ENCODE results near the gene GABPA. TPM values are rescaled to one million over a fixed set of nuclear protein-coding genes. Genes with fewer than 3 reads are reported as not detected.

Gene GABPA
- total RNA-seq, 1 donor from 2014 or later, result 23.8 TPM

- H3K27me3 Mint-ChIP-seq (ENCODE audit: unreplicated experiment), result no peaks in the 10 kb centered on the region
- H3K4me3 Mint-ChIP-seq (ENCODE audit: unreplicated experiment), result no peak overlapping the region
- H3K4me1 Mint-ChIP-seq (ENCODE audit: unreplicated experiment), result peaks cover 14% of the 10 kb centered on the region
- TF ChIP-seq CTCF (IDR thresholded peaks at IDR 0.05), result no peak
- H3K9me3 Mint-ChIP-seq (ENCODE audit: unreplicated experiment), result no peaks in the 10 kb centered on the region
- no peak overlapping the region for H3K27ac Mint-ChIP-seq (ENCODE audit: unreplicated experiment)
- no peak for DNase-seq (ENCODE audit: extremely low spot score, unreplicated experiment)
- peaks cover 53% of the 10 kb centered on the region for H3K36me3 Mint-ChIP-seq (ENCODE audit: unreplicated experiment)
Observed at GRCh38 chr21:25760061-25760460, 25.3 kb downstream of the GABPA start.

GRCh38 chr21:25760677-25761076, 25.9 kb downstream of the GABPA start:
- no peaks in the 10 kb centered on the region for H3K27me3 Mint-ChIP-seq (ENCODE audit: unreplicated experiment)
- no peak for DNase-seq (ENCODE audit: extremely low spot score, unreplicated experiment)
- H3K36me3 Mint-ChIP-seq (ENCODE audit: unreplicated experiment), result peaks cover 53% of the 10 kb centered on the region
- H3K9me3 Mint-ChIP-seq (ENCODE audit: unreplicated experiment), result no peaks in the 10 kb centered on the region
- no peak overlapping the region for H3K27ac Mint-ChIP-seq (ENCODE audit: unreplicated experiment)
- peaks cover 14% of the 10 kb centered on the region for H3K4me1 Mint-ChIP-seq (ENCODE audit: unreplicated experiment)
- TF ChIP-seq CTCF (IDR thresholded peaks at IDR 0.05), result no peak
- H3K4me3 Mint-ChIP-seq (ENCODE audit: unreplicated experiment), result no peak overlapping the region

- no peaks in the 10 kb centered on the region for H3K9me3 Mint-ChIP-seq (ENCODE audit: unreplicated experiment)
- H3K36me3 Mint-ChIP-seq (ENCODE audit: unreplicated experiment), result peaks cover 51% of the 10 kb centered on the region
- H3K4me1 Mint-ChIP-seq (ENCODE audit: unreplicated experiment), result no peaks in the 10 kb centered on the region
- no peak for DNase-seq (ENCODE audit: extremely low spot score, unreplicated experiment)
- H3K27me3 Mint-ChIP-seq (ENCODE audit: unreplicated experiment), result no peaks in the 10 kb centered on the region
- TF ChIP-seq CTCF (IDR thresholded peaks at IDR 0.05), result no peak
- H3K27ac Mint-ChIP-seq (ENCODE audit: unreplicated experiment), result no peak overlapping the region
- no peak overlapping the region for H3K4me3 Mint-ChIP-seq (ENCODE audit: unreplicated experiment)
Observed at GRCh38 chr21:25764065-25764464, 29.3 kb downstream of the GABPA start.

- no peaks in the 10 kb centered on the region for H3K27me3 Mint-ChIP-seq (ENCODE audit: unreplicated experiment)
- peaks cover 29% of the 10 kb centered on the region for H3K36me3 Mint-ChIP-seq (ENCODE audit: unreplicated experiment)
- H3K4me3 Mint-ChIP-seq (ENCODE audit: unreplicated experiment), result no peak overlapping the region
- DNase-seq (ENCODE audit: extremely low spot score, unreplicated experiment), result no peak
- H3K27ac Mint-ChIP-seq (ENCODE audit: unreplicated experiment), result no peak overlapping the region
- TF ChIP-seq CTCF (IDR thresholded peaks at IDR 0.05), result no peak
- peaks cover 3% of the 10 kb centered on the region for H3K4me1 Mint-ChIP-seq (ENCODE audit: unreplicated experiment)
- H3K9me3 Mint-ChIP-seq (ENCODE audit: unreplicated experiment), result no peaks in the 10 kb centered on the region
Observed at GRCh38 chr21:25767921-25768320, 33.1 kb downstream of the GABPA start.

- H3K4me3 Mint-ChIP-seq (ENCODE audit: unreplicated experiment), result no peak overlapping the region
- TF ChIP-seq CTCF (IDR thresholded peaks at IDR 0.05), result no peak
Observed at GRCh38 chr21:25772686-25773085, 37.9 kb downstream of the GABPA start.

More at GRCh38 chr21:25772686-25773085, 37.9 kb downstream of the GABPA start:
- no peak for DNase-seq (ENCODE audit: extremely low spot score, unreplicated experiment)
- H3K9me3 Mint-ChIP-seq (ENCODE audit: unreplicated experiment), result no peaks in the 10 kb centered on the region
- H3K27me3 Mint-ChIP-seq (ENCODE audit: unreplicated experiment), result no peaks in the 10 kb centered on the region
- peaks cover 10% of the 10 kb centered on the region for H3K36me3 Mint-ChIP-seq (ENCODE audit: unreplicated experiment)
- peaks cover 3% of the 10 kb centered on the region for H3K4me1 Mint-ChIP-seq (ENCODE audit: unreplicated experiment)
- H3K27ac Mint-ChIP-seq (ENCODE audit: unreplicated experiment), result no peak overlapping the region
